ENCODE measurements around the gene METTL8.
A peak's percentile ranks its signal among the peaks of the same experiment; 100 is the strongest.
"Not testable (repeated sequence)": the region's sequence is repeated elsewhere in the genome, so short reads cannot be mapped to it uniquely, and the experiment has no call there.

Gene METTL8

DNA sequence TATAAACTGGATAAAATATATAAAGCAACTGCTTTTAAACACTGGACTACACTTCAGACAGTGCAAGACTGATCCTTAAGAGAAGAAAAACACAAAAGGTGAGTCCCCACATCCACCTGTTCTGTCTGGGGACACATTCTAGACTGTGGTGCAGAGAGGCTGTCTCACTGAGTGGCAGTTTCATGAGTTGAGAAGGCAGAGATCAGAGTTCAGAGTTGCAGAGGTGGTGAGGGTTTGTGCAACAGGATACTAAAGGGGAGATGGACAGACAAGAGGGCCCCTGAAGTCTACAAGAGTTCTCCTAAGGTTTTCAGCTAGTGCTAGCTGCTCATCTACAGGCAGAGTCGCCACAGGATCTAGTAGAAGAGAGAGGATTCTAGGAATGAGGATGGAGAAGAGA lies 68.0 kb downstream of the METTL8 start:
- H3K4me3 ChIP-seq (ENCODE audit: low read length) = no peak overlapping the region
- DNase-seq (ENCODE audit: low read depth) = no peak
- TF ChIP-seq, protein P1, sequence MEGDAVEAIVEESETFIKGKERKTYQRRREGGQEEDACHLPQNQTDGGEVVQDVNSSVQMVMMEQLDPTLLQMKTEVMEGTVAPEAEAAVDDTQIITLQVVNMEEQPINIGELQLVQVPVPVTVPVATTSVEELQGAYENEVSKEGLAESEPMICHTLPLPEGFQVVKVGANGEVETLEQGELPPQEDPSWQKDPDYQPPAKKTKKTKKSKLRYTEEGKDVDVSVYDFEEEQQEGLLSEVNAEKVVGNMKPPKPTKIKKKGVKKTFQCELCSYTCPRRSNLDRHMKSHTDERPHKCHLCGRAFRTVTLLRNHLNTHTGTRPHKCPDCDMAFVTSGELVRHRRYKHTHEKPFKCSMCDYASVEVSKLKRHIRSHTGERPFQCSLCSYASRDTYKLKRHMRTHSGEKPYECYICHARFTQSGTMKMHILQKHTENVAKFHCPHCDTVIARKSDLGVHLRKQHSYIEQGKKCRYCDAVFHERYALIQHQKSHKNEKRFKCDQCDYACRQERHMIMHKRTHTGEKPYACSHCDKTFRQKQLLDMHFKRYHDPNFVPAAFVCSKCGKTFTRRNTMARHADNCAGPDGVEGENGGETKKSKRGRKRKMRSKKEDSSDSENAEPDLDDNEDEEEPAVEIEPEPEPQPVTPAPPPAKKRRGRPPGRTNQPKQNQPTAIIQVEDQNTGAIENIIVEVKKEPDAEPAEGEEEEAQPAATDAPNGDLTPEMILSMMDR (IDR thresholded peaks at IDR 0.05; ENCODE audit: insufficient read depth, low read depth, low read length, missing control alignments) = no peak

DNA sequence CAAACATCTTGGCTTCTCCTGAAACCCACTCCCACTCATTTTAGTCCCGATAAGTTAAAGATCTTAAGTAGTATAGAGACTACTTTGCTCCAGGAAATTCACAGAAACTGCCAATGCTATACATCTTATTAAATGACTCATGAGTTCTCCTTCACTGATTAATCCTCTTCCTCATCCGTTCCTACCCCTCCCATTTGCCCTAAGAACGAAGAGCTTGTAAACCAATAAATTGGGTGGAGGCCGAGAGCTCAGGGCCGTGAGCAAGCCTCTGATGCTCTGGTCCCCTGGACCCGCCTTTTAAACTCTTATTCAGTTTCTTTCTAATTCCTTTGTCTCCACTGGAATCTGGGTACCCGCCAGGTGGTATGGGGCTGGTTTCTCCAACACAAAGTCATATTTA lies 68.6 kb downstream of the METTL8 start:
- peak; percentile 75 for DNase-seq (ENCODE audit: low read depth)
- TF ChIP-seq, protein P1 (IDR thresholded peaks at IDR 0.05; ENCODE audit: insufficient read depth, low read depth, low read length, missing control alignments) = no peak
- H3K4me3 ChIP-seq (ENCODE audit: low read length) = no peak overlapping the region

DNA sequence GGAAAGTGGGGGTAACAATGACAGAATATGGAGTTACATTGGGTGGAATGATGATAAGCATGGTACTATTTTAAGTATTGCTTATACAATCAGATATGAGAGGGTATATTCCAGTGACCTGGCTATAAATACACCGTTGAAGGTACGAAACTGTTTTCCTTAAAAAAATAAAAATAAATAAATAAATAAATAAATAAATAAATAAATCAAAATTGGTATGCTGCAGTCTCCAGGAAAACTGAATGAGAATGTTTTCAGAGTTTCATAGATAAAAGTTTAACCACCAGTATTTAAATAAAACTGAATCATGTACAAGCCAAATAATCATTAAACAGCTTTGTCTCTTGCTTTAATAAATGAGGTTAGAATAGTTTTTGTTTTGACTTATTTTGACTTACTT lies 71.4 kb downstream of the METTL8 start:
- DNase-seq (ENCODE audit: low read depth) = no peak
- TF ChIP-seq, protein P1 (IDR thresholded peaks at IDR 0.05; ENCODE audit: insufficient read depth, low read depth, low read length, missing control alignments) = no peak
- H3K4me3 ChIP-seq (ENCODE audit: low read length) = no peak overlapping the region

DNA sequence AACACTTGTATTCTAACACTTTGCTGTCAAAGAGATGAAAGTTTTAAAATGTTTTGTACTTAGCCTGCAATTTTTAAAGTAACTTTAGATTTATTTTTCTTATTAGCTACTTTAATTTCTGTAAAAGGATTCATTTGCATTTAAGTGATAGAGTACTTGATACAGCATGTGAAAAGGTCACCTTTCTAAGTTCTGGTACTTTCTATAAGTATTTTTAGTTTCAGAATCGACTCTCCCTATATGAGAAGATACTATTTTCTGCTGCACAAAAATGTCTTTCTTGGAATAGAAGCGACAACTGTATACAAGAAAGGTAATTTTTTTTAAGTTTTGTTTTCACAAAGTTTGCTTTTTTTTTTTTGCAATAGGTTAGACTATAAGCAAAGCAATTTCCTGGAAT lies 72.9 kb downstream of the METTL8 start:
- no peak for DNase-seq (ENCODE audit: low read depth)
- H3K4me3 ChIP-seq (ENCODE audit: low read length) = no peak overlapping the region
- TF ChIP-seq, protein P1 (IDR thresholded peaks at IDR 0.05; ENCODE audit: insufficient read depth, low read depth, low read length, missing control alignments) = no peak

DNA sequence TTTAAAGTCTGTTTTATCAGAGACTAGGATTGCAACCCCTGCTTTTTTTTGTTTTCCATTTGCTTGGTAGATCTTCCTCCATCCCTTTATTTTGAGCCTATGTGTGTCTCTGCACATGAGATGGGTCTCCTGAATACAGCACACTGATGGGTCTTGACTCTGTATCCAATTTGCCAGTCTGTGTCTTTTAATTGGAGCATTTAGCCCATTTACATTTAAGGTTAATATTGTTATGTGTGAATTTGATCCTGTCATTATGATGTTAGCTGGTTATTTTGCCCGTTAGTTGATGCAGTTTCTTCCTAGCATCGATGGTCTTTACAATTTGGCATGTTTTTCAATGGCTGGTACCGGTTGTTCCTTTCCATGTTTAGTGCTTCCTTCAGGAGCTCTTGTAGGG lies 80.0 kb downstream of the METTL8 start:
- DNase-seq (ENCODE audit: low read depth); H3K4me3 ChIP-seq (ENCODE audit: low read length): not testable (repeated sequence)

DNA sequence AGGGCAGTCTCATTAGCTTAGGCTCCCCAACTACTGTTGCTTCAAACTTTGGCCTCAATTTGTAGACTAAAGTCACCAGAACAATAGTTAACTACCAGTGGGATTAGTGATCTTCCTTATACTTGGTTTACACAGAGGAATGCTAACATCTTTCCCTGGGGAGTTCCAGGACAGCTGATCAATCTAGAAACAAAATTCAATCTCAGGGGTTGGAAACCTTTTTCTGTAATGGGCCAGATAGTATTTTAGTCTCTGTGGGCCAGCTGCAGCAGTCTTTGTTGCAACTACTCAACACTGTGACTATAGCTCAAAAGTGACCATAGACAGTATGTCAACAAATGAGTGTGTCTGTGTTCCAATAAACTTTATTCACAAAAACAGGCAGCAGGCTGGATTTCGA lies 85.7 kb downstream of the METTL8 start:
- DNase-seq (ENCODE audit: low read depth) = no peak
- no peak overlapping the region for H3K4me3 ChIP-seq (ENCODE audit: low read length)
- TF ChIP-seq, protein P1 (IDR thresholded peaks at IDR 0.05; ENCODE audit: insufficient read depth, low read depth, low read length, missing control alignments) = no peak

DNA sequence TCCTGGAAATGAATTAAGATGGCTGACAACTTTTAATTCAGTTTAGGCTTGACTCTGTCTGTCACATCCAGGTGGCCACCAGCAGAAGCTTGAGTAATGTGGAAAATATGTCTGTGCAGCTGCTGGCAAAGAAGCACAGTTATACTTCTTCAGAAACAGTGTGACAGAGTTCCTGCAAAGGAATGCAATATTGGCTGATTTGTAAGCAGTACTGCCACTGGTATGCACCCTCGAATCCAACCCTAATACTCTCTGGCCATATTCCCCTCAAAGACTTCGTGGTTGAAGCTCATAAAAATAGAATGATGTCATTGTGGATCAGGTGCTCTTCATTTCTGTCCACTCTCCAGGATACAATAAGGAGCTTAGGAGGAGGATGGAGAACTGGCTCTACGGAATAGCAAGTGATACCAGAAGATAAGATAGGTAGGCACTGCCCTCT lies 86.2 kb downstream of the METTL8 start:
- TF ChIP-seq, protein P1 (IDR thresholded peaks at IDR 0.05; ENCODE audit: insufficient read depth, low read depth, low read length, missing control alignments) = no peak
- peak; percentile 8 for DNase-seq (ENCODE audit: low read depth)
- no peak overlapping the region for H3K4me3 ChIP-seq (ENCODE audit: low read length)

Measured in epithelial cell of esophagus (primary cell).